HG03432 (cell line): ENCODE results near the gene PCYT1B.
"Not testable (repeated sequence)": the region's sequence is repeated elsewhere in the genome, so short reads cannot be mapped to it uniquely, and the experiment has no call there.

Source experiments
- ATAC-seq: cut with Tn5 transposase; IDR thresholded peaks from one replicate; pipeline ENCODE4 v1.9.1; 2021; ENCODE audit warnings: mild to moderate bottlenecking, moderate library complexity; ENCODE audit not compliant: unreplicated experiment

The PCYT1B gene

DNA sequence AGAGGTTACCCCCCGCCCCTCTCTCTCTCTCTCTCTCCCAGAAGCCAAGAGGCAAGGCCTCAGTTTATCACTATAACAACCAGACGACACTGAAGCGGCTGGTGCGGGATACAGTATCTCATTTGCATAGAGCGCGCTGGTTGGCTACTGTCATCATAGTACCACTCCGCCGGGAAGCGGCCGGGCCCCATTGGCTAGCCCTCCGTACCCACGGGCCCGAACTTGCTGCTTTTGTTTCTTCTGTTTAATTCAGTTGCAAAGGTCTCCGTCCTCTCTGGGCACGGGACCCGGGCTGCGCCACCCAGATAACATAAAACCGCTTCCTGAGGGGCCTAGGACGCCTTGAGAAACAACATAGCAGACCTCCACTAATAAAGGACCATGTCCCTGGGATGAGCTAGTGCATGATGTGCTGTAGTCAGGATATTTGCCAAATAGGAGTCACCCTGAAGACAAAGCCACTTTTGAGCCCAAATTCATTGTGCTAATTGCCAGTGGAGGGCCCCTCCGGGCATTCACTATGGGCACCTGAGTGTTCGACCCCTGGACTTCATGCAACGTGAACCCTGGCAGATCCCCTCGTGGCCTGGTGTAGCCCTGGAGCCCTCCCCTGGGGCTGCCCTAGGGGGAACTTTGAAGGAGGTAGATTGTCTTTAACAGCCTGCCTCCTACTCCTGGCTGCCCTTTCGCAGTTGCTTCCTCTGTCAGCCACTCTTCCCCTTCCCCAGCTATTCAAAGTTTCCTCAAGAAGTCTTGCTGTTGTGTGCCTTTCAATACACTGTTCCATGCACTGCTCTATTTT lies at the start of gene PCYT1B:
TSS of gene PCYT1B (minus strand) at position 91 of the 802 bp plus-strand sequence. CDS start 242 bp downstream, outside the sequence.
- peak; percentile 95 for ATAC-seq

DNA sequence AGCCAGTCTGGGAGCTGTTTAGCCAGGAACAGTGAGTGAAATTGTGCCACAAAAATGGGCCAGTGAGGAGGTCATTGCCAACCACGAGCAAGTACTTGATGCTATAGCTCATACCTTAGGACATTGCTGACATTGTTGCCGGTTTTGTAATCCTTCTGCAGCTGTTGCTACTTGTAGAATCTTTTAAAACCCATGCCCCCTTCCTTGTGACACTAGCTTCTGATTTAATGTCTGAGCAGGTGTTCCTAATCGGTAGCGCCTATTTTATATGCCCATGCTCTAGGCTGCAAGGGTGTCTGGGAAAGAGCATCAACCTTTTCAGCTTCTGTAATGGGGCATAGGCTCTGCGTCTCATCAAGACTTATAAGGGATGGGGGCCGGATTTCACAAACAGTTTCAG lies 49.1 kb upstream of the PCYT1B start:
- no peak for ATAC-seq

DNA sequence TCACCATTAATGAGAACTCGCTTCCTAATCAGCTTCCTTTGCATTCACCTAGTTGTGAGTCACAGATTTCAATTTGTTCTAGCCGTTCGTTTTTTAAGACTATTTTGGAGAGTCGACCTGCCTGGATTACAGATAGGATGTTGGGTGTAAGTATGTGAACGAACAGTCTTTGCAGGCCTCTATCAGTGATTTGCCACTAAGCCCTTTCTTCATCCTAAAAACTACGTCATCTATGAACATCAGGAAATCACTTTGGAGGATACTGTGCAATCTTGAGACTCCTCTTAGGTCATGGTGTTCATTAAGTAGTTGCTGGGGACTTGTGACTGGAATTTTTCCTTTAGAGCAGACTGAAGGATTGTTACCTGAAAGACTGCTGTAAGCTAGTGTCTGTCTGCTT lies 47.7 kb upstream of the PCYT1B start:
- no peak for ATAC-seq

- peak; percentile 98 for ATAC-seq
These were observed 46.5 kb upstream of the PCYT1B start, which contains the start of gene POLA1 for GRCh38 chrX:24693453-24694202. Gene POLA1, plus strand, starts transcription at chrX:24693918. Its CDS starts 44 bp downstream, at chrX:24693962.

DNA sequence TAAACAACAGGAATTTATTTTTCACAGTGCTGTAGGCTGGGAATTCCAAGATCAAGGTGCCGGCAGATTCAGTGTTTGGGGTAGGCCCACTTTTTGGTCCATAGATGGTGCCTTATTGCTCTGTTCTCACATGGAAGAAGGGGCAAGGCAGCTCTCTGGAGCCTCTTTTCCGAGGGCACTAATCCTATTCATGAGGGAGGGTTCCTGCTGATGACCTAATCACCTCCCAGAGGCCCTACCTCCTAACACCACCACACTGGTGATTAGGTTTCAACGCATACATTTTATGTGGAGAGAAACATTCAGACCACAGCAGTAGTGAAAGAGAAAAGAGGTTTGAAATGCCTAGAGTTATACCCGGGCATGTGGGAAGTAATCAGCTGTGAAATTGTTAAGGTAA lies 45.2 kb upstream of the PCYT1B start:
- no peak for ATAC-seq

- ATAC-seq: no peak
These were observed 36.9 kb upstream of the PCYT1B start for GRCh38 chrX:24684048-24684447.

GRCh38 chrX:24682739-24683432 lies 35.7 kb upstream of the PCYT1B start:
- ATAC-seq: no peak

GRCh38 chrX:24676403-24677024 lies 29.4 kb upstream of the PCYT1B start:
- no peak for ATAC-seq

DNA sequence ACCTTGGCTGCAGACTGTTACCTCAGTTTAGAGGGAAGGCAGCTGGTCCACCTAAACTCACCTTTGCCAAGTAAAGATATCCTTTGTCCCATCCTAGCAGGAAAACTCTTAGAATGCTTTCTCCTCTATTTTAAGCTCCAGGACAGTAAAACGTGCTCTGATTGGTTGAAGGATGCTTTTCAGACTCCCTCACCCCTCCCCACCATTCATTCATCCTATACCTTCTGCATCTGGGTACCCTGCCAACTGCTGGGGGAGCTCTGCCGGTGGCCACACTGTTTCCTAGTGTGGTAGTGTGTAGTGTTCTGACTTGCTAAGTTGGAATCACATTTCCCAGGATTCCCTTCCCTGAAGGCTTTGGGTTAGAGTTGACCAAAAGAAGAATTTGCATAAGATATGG lies 26.3 kb upstream of the PCYT1B start:
- no peak for ATAC-seq

- no peak for ATAC-seq
These were observed 25.6 kb upstream of the PCYT1B start for GRCh38 chrX:24672701-24673190.

- no peak for ATAC-seq
These were observed 21.0 kb upstream of the PCYT1B start for GRCh38 chrX:24668111-24668510.

DNA sequence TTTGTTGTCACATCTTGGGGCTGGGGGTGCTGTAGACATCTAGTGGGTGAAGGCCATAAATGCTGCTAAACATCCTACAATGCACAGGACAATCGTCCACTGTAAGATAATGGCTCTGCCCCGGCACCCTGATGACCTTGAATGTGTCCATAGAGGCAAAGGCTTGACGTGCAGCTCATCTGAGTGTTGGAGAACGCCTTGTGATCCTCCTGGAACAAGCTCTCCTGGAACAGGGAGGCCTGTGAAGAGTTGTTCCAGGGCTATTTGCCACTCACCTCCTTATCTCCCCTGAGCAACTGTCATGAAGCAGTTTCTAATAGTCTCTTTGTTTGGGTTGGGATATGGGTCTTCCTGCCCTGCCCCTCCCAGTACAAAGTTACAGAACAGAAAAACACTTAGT lies 15.2 kb upstream of the PCYT1B start:
- no peak for ATAC-seq

GRCh38 chrX:24661292-24661691 lies 14.1 kb upstream of the PCYT1B start:
- no peak for ATAC-seq

GRCh38 chrX:24659646-24660045 lies 12.5 kb upstream of the PCYT1B start:
- ATAC-seq: no peak

- ATAC-seq: no peak
These were observed 12.0 kb upstream of the PCYT1B start for GRCh38 chrX:24659106-24659505.

DNA sequence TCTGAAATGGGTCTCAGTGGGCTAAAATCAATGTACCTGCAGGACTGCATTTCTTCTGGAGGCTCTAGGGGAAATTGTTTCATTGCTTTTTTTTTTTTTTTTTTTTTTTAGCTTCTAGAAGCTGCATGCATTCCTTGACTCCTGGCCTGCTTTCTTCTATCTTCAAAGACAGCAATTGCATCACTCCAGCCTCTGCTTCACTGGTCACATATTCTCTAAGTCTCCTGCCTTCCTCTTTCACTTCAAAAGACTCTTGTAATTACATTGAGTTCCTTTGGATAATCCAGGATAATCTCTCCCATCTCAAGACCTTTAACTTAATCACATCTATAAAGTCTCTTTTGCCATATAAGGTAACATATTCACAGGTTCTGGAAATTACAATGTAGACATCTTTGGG lies 11.3 kb upstream of the PCYT1B start:
- no peak for ATAC-seq

DNA sequence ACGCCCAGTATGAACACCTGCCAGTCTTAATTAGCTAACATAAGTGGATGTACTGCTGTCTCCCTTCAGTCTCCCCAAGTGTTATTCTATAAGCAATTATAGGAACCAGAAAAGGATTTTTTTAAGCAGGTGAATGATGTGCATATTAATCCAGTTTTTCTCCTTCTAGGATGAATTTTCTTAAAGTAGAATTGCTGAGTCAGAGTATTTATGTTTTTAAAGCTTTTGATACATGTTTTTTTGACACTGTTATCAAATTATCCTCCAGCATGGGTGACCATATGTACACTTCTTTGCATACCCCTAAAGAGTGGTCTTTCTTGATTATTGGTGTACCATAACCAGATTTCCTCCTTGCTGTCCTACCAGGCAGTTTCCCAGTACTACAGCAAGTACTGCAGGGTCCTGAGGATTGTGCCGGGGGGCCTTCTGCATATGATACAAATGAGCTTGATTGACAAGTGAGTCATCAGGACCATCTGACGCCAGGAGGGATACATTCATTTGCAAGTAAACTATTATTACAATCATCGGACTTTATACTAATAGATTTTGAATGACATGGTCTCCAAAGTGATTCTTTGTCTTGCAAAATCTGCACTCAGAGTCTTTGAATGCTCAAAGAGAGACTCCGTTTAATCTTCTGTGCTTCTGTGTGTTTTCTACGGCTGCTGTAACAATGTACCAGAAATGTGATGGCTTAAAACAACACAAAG lies 10.7 kb upstream of the PCYT1B start:
- ATAC-seq: no peak

- ATAC-seq: not testable (repeated sequence)
These were observed 8.5 kb upstream of the PCYT1B start for GRCh38 chrX:24655679-24656078.

- ATAC-seq: no peak
These were observed 4.6 kb upstream of the PCYT1B start for GRCh38 chrX:24651783-24652182.

DNA sequence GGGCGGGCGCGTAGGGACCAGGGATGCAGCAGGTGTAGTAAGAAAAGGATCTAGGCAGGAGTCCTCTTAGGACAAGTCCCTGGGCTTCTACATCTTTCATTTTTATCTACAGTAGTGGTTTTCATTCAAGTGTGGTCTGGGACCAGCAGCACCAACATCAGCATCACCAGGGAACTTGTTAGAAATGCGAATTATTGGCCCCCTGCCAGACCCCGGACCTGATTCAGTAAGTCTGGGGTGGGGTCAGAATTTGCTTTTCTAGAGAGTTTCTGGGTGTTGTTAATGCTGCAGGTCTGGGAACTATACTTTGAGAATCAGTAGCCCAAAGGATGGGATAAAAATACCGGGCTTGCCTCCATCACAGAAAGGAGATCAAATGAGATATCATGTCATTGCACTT lies 1.3 kb upstream of the PCYT1B start:
- no peak for ATAC-seq
